ENCODE results near the gene APP.

- TF ChIP-seq EZH2 (IDR thresholded peaks at IDR 0.05; ENCODE audit: borderline replicate concordance, low read length) = no peak
- TF ChIP-seq CTCF (IDR thresholded peaks at IDR 0.05; ENCODE audit: low read length) = no peak
These were observed 193.4 kb downstream of the APP start for GRCh38 chr21:25977068-25977611.
